GM19240 (cell line): ENCODE results near the gene DISC1.

Experiments used
- DNase-seq: peaks from one replicate; pipeline ENCODE4 v3.0.0; 2011; ENCODE audit warnings: low spot score; ENCODE audit not compliant: insufficient read length

Gene DISC1

GRCh38 chr1:231695439-231696255, 69.1 kb downstream of the DISC1 start:
- no peak for DNase-seq

DNA sequence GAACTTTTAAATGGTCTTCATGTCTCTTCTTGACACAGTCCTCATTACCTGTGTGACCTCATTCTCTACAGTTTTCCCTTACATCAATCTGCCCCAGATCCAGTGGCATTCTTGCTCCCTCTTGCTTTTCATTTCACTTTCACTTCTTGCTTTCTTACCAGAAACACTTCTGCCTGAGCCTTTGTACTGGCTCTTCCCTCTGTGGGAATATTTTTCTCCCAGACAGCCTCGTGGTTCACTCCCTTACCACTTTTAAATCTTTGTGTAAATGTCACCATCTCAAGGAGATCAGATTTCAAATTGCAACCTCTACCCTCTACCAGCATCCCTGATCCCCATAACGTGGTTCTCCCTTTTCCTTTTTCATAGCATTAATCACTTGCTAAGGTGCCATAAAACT, 73.2 kb downstream of the DISC1 start:
- no peak for DNase-seq

GRCh38 chr1:231701306-231701705, 74.7 kb downstream of the DISC1 start:
- no peak for DNase-seq

GRCh38 chr1:231702331-231702730, 75.7 kb downstream of the DISC1 start:
- DNase-seq: no peak

DNA sequence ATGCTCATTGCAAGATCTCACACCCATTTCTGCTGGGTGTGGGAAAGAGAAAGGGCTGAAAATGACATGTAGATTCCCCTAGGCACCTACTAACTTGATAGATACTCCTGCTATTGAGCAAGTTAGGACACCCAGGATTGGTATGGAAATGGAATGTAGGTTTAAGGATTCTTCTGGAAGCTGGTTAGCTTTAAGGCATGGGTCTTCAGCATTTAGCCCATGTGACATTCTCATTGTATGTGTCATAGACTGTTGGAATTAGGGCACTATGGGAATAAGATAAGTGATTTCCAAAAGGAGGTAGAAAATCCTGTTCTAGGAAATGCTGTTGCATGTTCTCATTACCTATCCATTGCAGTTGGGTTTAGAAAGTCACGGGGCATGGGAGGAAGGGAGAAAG, 76.2 kb downstream of the DISC1 start:
- no peak for DNase-seq

GRCh38 chr1:231705806-231706760, 79.5 kb downstream of the DISC1 start:
- DNase-seq: no peak

GRCh38 chr1:231706934-231707333, 80.3 kb downstream of the DISC1 start:
- no peak for DNase-seq

- no peak for DNase-seq
Measured at GRCh38 chr1:231707407-231707806, 80.8 kb downstream of the DISC1 start.

- no peak for DNase-seq
Measured at GRCh38 chr1:231708394-231708793, 81.8 kb downstream of the DISC1 start.

DNA sequence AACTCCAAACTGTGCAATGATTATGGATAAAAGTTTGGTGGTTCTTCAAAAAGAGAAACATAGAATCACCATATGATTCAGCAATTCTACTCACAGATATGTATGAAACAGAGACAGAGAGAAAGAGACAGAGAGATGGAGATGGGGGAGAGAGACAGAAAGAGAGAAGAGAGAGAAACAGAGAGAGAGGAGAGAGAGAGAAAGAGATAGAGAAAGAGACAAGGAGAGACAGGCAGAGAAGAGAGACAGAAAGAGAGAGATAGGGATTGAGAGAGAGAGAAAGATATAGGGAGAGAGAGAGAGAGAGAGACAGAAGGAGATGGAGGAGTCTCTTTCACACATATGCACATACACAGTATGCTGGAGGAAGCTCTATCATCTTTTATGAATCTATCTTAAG, 87.8 kb downstream of the DISC1 start:
- DNase-seq: no peak

GRCh38 chr1:231715816-231716722, 89.5 kb downstream of the DISC1 start:
- DNase-seq: no peak

DNA sequence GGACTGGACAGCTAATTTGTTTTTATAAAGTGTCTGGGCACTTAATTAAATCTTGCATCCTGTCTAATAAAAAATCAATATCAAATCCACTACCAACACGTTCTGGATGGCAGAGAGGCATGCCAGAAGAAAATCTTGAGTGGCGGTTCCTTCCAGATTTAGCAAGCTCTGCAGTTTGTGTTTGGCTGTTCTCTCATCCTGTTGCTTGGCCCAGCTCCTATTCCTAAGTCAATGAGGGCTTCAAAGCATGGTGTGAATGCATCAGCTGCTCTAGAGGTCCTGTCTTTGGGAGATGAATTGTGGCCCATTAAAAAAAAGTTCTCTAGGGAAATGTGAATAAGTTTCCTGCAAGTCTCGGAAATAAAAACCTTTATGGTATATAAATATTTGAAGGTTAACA, 90.3 kb downstream of the DISC1 start:
- DNase-seq: no peak

DNA sequence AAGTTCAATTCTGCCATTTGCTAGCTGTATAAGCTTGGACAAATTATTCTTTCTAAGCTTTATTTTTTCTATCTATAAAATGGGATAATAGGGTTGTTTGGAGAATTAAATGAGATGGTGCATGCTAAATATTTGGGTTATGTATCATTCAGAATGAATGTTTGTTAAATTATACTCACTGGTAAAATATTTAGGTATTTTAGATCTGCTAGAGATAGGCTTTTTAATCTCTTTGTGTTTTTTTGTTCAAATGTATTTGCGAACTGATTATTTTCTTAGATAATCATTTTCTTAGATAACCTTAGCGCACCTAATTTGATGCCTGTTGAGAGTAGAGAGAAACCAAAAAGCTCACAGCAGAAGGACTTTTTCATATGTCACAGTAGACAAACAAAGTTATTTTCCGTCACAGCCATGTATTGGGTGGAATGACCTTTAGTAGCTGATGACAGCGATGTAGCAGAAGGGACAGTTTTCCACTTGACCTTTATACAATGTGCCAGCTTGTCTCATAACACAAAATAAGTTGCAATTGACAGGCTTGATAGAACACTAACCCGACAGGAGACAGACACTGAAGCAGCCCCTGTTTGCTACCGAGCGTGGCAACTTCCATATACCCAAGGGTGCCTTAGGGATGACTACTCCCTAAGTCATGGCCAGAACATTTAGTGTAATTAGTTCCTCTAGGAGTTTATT, 93.0 kb downstream of the DISC1 start:
- DNase-seq: no peak

GRCh38 chr1:231720652-231721325, 94.2 kb downstream of the DISC1 start:
- DNase-seq: no peak

GRCh38 chr1:231721436-231721835, 94.8 kb downstream of the DISC1 start:
- no peak for DNase-seq

DNA sequence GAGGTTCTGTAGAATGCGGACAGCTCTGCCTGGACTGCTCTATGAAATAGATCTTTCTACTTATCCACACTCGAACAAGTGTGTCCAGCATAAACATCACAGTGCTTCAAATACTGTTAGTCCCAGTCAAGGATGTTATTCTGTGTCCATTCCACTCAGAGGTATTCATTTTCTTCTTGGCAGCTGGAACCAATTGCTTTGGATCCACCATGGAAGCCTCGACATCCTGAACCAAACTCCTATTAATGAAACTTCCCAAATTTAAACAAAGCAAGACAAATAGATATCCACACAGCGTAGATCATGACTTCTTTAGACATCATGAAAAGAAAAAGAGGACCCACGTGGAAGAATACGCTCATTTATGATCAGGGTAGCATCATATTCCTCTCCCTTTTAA, 95.8 kb downstream of the DISC1 start:
- no peak for DNase-seq

DNA sequence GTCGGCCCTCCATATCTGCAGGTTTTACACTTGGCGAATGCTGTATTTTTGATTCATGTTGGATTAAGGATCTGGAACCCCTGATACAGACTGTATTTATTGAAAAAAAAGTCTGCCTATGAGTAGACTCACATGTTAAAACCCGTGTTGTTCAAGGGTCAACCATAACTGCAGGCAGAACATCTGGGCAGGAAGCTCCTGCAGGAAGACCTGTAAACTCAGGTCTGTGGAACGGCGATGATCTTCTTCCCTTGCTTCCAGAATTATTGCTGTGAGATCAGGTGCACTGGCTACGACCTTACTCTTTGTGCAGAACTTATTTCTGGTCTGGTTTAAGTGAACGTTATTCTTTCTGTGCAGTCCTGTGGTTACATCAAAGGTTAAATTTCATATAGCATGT, 96.6 kb downstream of the DISC1 start:
- no peak for DNase-seq

GRCh38 chr1:231724041-231724440, 97.5 kb downstream of the DISC1 start:
- DNase-seq: no peak

DNA sequence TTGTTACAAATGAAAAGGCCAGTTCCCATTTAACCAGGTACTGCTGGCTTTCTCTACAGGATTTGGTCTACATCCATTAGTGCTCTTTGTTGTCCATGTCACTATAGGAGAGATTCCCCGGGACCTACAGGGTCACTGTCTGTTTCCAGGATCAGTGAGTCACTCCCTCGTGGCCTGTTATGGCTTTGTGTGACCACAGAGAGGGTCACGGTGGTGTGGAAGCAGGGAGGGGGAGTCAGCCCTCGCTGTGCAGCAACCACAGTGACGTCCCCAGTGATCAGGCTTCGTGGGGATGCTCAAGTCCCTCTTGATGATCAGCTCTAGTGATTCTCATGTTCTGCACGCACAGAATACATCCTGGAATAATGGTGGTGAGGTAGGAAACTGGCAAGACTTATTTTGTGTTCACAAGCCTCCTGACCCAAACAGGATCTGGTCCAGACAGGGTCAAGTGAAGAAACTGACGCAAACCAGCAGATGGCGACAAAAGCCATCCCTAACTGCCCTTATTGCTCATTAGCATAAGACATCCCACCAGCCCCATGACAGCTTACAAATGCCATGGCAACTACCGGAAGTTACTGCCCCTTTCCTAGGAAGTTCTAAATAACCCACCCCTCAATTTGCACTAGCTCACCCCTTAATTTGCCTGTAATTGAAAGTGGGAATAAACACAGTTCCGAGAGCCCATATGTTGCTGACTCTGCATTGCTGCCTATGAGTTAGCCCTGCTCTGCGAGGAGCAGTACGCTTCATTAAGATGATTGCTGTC, 98.5 kb downstream of the DISC1 start:
- no peak for DNase-seq
